Endometrium (tissue), 2 donors: ENCODE results near the gene GDPD2.

Experiments
- FAIRE-seq: peaks from 2 replicates; lab custom pipeline; 2012; peaks lifted over from hg19 to GRCh38; lab: Jason Lieb, UNC
- donor health status: control.
- donor health status: control.

Gene GDPD2

DNA sequence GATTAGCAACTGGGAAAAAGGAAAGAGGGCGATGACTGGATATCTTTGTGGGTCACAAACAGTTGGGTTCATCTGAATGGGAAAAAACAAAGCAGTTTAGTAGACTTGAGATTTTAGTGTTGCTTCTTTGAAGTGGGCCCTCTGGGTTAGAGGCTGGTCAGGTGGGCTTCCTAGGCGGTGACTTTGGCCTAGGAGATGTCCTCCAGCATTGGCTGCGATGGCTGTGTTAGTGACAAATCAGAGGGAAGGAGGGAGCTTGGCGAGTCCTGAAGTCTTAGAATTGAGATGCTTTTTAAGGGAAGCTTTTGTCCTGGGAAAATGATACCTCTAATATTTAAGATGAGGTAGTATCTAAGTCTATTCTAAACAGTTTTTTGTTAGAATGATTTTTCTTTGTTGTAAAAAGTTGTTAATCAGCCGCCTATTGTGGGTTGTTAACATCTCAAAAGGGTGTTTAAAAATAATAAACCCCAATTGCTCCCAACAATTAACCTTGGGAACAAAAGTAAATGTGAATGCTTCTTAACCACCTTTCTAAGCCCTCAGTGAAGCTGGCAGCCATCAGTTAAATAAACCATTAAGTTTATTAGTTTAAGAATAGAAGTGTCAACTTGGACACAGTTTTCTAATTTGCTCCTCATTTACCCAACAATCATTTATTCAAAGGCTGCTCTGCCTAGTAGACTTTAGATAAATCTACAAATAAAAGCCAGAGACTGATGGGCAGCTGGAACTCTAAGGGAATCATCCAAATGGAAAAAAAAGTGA, 53.2 kb downstream of the GDPD2 start:
- no peak for FAIRE-seq

DNA sequence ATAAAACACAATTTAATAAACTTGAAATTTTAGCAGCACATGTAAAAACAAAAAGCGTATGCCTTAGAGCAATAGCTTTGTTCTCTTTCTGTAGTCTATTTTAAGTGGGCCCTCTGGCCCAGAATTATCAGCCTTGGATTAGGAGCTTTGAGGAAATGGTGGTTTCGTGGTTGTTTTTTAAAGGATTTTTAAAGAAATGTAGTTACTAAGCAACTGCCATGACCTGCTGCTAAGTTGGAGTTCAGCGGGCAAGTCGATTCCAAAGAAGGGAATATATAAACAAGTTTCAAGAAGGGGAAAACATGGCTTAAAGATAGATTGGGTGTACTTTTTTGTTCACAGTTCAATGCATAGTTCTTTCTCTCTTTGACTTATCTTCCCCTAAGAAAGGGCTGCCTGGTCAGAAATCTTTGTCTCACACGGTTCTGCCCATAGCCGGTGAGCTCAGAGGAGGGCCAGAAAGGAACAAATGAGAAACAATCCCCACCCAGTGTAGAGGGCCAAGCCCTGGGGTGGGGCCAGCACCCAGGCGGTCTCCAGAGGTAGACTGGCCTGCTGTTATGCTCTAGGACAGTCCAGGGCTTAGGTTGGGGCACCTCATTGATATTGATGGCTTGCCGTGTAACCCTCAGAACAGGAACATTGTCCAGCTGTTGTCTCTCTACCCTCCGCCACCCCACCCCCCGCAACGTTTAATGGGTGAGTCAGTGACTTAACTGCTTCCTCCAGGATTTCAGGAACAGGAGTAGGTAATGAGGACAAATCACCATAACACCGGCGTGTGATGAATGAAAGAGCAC, 54.0 kb downstream of the GDPD2 start:
- FAIRE-seq = no peak

DNA sequence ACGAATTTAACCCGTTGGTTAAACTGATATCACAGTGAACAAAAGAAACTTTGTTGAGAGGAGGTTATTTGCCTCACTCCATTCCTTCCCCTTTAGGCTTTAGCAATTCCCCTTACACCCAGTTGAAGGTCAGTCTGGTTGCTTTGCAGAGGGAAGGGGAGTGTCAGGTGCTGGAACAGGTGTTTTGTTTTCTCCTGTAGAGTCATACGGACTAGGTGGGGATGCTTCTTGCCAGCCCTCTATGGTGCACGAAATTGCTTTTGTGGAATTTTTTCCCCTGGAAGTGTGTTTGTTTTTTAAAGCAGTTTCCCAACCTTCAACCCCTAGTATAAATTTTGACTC, 54.6 kb downstream of the GDPD2 start:
- no peak for FAIRE-seq

DNA sequence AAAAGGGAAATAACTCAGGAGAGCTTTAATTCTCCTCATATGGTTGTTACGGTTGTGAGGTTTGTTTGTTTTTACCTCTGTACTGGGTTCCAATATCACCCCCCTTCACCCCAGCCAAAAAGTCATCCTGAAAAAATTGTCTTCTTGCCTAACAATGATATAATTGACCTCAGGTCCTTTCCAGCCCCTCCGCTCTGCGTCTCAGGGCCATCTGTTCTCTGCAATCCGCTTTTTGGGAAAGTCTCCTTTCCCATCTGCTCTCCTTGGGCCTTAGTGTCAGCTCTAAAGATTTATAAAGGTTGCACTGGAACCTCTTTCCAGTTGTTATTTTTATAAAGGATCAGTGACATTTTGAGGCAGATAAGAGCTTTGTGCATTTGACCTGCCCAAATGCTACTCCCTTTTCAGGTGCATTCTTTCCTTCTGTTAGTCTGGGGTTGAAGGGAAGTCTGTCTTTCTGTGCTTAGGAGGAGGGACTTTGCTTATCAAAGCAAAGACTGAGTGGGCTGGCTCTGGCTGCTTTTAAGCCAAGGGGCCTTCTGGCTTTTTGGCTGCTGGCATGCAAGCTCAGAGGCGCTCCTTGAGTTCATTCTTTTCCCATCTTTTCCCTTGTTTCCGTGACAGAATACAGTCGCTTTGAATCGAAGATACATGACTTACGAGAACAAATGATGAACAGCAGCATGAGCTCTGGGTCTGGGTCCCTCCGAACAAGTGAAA, 55.6 kb downstream of the GDPD2 start:
- no peak for FAIRE-seq

DNA sequence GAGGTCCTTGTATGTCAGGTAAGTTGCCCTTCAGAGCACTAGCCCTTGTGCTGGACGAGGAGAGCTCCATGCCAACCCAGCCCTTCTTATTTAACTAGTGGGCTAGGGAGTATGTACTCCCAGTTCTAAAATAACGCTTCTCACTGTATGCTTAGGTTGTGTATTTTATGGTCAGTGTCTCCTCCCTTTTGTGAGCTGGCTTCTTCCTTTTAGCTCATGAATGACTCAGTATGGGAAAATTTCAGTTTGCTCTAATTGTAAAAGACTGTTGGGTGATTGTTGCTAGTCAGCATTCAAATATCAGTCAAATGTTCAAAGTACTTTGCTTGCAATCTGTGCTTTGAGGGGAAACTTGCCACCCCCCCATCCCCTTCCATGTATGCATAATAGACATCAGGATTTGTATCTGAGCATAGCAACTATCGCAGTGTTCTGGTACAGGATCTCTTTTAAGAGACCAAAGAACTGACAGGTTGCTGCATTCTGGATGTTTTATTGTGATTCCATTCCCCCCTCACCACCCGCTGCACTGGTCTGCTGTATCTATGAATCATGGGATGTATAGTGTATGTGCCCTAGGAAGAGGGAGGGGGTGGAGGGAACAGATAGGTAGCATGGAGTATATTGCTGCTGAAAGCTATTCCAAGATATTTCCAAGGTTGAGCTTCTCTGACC, 56.3 kb downstream of the GDPD2 start:
- FAIRE-seq = no peak

DNA sequence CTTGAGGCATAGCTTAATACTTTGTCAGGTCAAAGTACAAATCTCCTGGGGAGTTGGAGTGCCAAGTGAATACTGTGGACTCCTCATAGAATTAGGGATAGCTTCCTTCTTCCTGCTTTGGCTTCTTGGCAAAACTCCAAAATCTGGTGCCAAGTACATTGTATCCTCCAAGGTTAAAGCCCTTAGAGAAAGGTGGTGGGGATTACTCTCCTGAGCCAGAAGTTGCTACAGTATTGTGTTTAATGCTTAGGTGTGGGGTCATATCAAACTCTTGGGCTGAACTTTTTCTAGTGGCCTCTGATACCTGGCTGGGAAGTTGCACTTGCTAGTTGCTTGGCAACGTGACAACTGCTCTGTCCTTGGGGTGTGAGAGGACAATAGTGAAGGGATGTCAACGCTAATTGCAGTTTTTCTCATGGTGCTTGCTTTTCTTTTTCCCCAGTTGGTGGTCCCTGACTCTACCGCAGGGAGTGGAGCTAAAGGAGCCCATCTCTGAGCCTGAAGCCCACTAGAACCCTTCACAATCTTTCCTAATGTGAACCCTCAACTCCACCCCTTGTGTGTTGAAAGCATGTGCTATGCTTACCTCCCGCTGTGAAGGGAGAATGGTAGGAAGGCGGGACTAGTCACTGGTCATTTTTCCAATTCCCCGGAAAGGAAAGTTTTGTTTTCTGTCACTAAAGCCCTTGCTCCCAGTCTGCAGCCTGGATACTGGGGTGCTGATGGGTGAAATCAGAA, 57.0 kb downstream of the GDPD2 start:
- no peak for FAIRE-seq

DNA sequence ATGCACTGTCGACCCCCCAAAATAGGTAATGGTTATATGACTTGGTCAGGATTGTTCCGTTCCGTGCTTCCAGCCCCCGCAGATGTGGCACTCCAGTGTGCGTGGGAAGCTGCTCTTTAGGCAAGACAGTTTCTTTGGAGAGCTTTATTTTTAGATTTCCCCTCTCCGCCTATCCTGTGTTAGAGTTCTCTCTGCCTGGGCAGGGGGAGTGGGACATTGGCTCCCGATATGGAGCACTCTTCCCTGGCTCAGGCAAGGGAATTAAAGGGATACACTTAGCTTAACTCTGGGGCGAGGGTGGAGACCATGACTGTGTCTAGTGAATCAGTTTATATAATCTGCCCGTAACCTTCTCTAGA, 57.5 kb downstream of the GDPD2 start:
- no peak for FAIRE-seq

DNA sequence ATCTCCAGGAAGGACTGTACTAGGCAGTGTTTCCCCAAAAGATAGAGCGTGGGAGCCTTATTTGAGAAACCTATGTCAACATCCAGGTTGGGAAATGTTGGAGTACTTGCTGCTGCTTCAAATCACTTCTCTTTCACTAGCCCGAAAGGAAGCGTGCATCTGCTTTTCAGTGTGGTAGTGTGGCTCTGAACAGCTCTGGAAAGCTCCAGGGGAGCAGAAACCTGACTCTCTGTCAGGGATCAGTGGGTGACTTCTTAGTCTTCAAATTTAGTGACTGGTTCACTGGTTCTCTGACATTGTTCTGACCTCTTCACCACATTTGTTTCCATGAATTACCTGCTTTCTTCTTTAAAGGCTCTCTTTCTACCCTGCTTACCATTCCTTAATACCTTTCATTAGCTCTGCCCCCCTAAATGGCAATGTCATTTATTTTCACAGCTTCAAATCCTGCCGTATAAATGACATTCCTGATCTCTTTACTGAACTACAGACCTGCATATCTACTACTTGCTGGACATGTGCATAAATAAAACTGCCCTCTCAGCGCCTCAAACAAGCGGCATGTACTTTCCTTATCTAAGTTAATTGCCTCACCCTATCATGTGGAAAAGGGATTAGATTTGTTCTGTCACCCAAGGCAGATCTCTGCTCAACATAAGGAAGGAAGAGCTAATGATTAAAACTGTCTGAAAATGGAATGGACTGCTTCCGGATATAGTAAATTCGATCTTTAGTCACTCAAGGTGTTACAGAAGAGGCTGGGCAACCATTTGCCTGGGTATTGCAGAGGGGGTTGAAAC, 58.6 kb downstream of the GDPD2 start:
- no peak for FAIRE-seq

DNA sequence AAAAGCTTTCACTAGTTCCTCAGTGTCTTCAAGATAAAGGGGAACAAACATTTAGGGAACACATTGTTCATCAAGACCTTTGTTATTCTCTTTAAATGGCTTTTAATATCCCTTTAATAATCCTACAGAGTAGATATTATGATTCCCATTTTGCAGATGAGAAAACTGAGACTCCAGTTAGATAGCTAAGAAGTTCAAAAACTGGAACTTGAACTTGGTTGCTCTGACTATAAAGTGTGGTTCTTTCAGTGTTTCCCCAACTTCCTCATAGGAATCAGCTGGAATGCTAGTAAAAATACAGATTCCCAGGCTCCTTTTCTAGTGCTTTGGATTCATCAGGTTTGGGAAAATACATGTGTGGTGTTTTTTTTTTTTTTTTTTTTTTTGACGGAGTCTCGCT, 59.2 kb downstream of the GDPD2 start:
- FAIRE-seq = no peak
